IPS DF 6.9 (cell line): ENCODE measurements around the gene INPP4A.

Source experiments
- DNase-seq: peaks from one replicate; pipeline ENCODE4 v3.0.0-alpha.2; 2013; ENCODE audit warnings: low read depth, low spot score
- H3K27ac ChIP-seq: one replicate; pipeline ENCODE4 v1.5.1; 2013; ENCODE audit warnings: low read length, control low read depth
- H3K27me3 ChIP-seq: 2 replicates; pipeline ENCODE4 v1.6.1; 2013; ENCODE audit warnings: mild to moderate bottlenecking, low read length; ENCODE audit not compliant: control insufficient read depth, insufficient read depth
- H3K36me3 ChIP-seq: 2 replicates; pipeline ENCODE4 v1.6.1; 2013; ENCODE audit warnings: low read length; ENCODE audit not compliant: control insufficient read depth, insufficient read depth
- H3K4me1 ChIP-seq: 2 replicates; pipeline ENCODE4 v1.6.1; 2013; ENCODE audit warnings: low read length; ENCODE audit not compliant: control insufficient read depth, insufficient read depth
- H3K4me3 ChIP-seq: 2 replicates; pipeline ENCODE4 v1.5.1; 2013; ENCODE audit warnings: mild to moderate bottlenecking, low read length
- H3K9me3 ChIP-seq: 2 replicates; pipeline ENCODE4 v1.6.1; 2013; ENCODE audit warnings: low read length, inconsistent platforms; ENCODE audit not compliant: control insufficient read depth, insufficient read depth
- WGBS: extraction: QIAGEN DNeasy Blood & Tissue Kit; methylation state at CpG from one replicate; pipeline ENCODE4 v1.1.7; 2013; ENCODE audit warnings: mixed read lengths, missing lambda C conversion rate; ENCODE audit not compliant: insufficient read length, insufficient coverage; 5-methylcytosine and 5-hydroxymethylcytosine counted together

INPP4A gene

GRCh38 chr2:98505971-98506664 is 61.5 kb downstream of the INPP4A start:
- no peak overlapping the region for H3K4me3 ChIP-seq
- no peaks in the 10 kb centered on the region for H3K27me3 ChIP-seq
- WGBS: no CpG with 5 or more reads among the region's 7 CpGs
- DNase-seq: no peak
- H3K27ac ChIP-seq: no peak overlapping the region
- H3K36me3 ChIP-seq: no peaks in the 10 kb centered on the region
- H3K9me3 ChIP-seq: no peaks in the 10 kb centered on the region
- peaks cover 1% of the 10 kb centered on the region; the same call in 1 of the 2 replicates for H3K4me1 ChIP-seq

- H3K27me3 ChIP-seq: no peaks in the 10 kb centered on the region
- WGBS: no CpG with 5 or more reads among the region's 8 CpGs
- H3K9me3 ChIP-seq: no peaks in the 10 kb centered on the region
- H3K4me1 ChIP-seq: peaks cover 1% of the 10 kb centered on the region; the same call in 1 of the 2 replicates
- no peak overlapping the region for H3K27ac ChIP-seq
- H3K36me3 ChIP-seq: no peaks in the 10 kb centered on the region
- H3K4me3 ChIP-seq: no peak overlapping the region
- DNase-seq: no peak
These were observed 62.2 kb downstream of the INPP4A start for GRCh38 chr2:98506881-98507280.

GRCh38 chr2:98507461-98507860 is 62.8 kb downstream of the INPP4A start:
- no CpG with 5 or more reads among the region's 3 CpGs for WGBS
- H3K27ac ChIP-seq: no peak overlapping the region
- DNase-seq: no peak
- H3K4me3 ChIP-seq: no peak overlapping the region
- H3K9me3 ChIP-seq: no peaks in the 10 kb centered on the region
- no peaks in the 10 kb centered on the region for H3K36me3 ChIP-seq
- H3K4me1 ChIP-seq: peaks cover 1% of the 10 kb centered on the region; the same call in 1 of the 2 replicates
- no peaks in the 10 kb centered on the region for H3K27me3 ChIP-seq

- no CpG with 5 or more reads among the region's 12 CpGs for WGBS
- H3K27ac ChIP-seq: no peak overlapping the region
- no peak overlapping the region for H3K4me3 ChIP-seq
- no peaks in the 10 kb centered on the region for H3K36me3 ChIP-seq
- H3K27me3 ChIP-seq: no peaks in the 10 kb centered on the region
- peaks cover 1% of the 10 kb centered on the region; the same call in 1 of the 2 replicates for H3K4me1 ChIP-seq
- DNase-seq: no peak
- H3K9me3 ChIP-seq: no peaks in the 10 kb centered on the region
These were observed 63.4 kb downstream of the INPP4A start for GRCh38 chr2:98507891-98508708.

GRCh38 chr2:98508709-98509066 is 64.0 kb downstream of the INPP4A start:
- Histone ChIP-seq H3K4me1 (peaks cover 1% of the 10 kb centered on the region; the same call in 1 of the 2 replicates), H3K4me3 (no peak overlapping the region), H3K36me3 (no peaks in the 10 kb centered on the region), H3K27ac (no peak overlapping the region), H3K9me3 (no peaks in the 10 kb centered on the region), H3K27me3 (no peaks in the 10 kb centered on the region)
- no CpG with 5 or more reads among the region's 9 CpGs for WGBS
- no peak for DNase-seq

GRCh38 chr2:98509542-98510321 is 65.1 kb downstream of the INPP4A start:
- H3K4me3 ChIP-seq: no peak overlapping the region
- no CpG with 5 or more reads among the region's 7 CpGs for WGBS
- no peaks in the 10 kb centered on the region for H3K36me3 ChIP-seq
- H3K27me3 ChIP-seq: no peaks in the 10 kb centered on the region
- H3K9me3 ChIP-seq: no peaks in the 10 kb centered on the region
- peaks cover 1% of the 10 kb centered on the region; the same call in 1 of the 2 replicates for H3K4me1 ChIP-seq
- H3K27ac ChIP-seq: no peak overlapping the region
- DNase-seq: no peak

GRCh38 chr2:98510322-98510662 is 65.6 kb downstream of the INPP4A start:
- no peaks in the 10 kb centered on the region for H3K36me3 ChIP-seq
- peaks cover 3% of the 10 kb centered on the region; the same call in 1 of the 2 replicates for H3K4me1 ChIP-seq
- WGBS: no CpG with 5 or more reads among the region's 2 CpGs

GRCh38 chr2:98511981-98512380 is 67.3 kb downstream of the INPP4A start:
- Histone ChIP-seq H3K4me3 (no peak overlapping the region), H3K27ac (no peak overlapping the region), H3K27me3 (no peaks in the 10 kb centered on the region), H3K9me3 (no peaks in the 10 kb centered on the region), H3K36me3 (no peaks in the 10 kb centered on the region), H3K4me1 (peaks cover 5% of the 10 kb centered on the region; the same call in 1 of the 2 replicates)
- DNase-seq: no peak
- no CpG with 5 or more reads among the region's 3 CpGs for WGBS

More at GRCh38 chr2:98510322-98510662, 65.6 kb downstream of the INPP4A start:
- Histone ChIP-seq H3K27ac (no peak overlapping the region), H3K27me3 (no peaks in the 10 kb centered on the region), H3K9me3 (no peaks in the 10 kb centered on the region), H3K4me3 (no peak overlapping the region)
- no peak for DNase-seq

- no CpG with 5 or more reads among the region's 5 CpGs for WGBS
- no peak for DNase-seq
These were observed 68.0 kb downstream of the INPP4A start for GRCh38 chr2:98512699-98513098.

GRCh38 chr2:98514096-98514639 is 69.5 kb downstream of the INPP4A start:
- H3K27me3 ChIP-seq: no peaks in the 10 kb centered on the region
- no peak for DNase-seq
- H3K9me3 ChIP-seq: no peaks in the 10 kb centered on the region
- H3K4me3 ChIP-seq: no peak overlapping the region
- H3K27ac ChIP-seq: no peak overlapping the region
- no peaks in the 10 kb centered on the region for H3K36me3 ChIP-seq
- H3K4me1 ChIP-seq: 0 out of 2 replicates have a peak, but pooled peaks cover 3% of the 10 kb centered on the region
- WGBS: no CpG with 5 or more reads among the region's 5 CpGs

More at GRCh38 chr2:98512699-98513098, 68.0 kb downstream of the INPP4A start:
- peaks cover 5% of the 10 kb centered on the region; the same call in 1 of the 2 replicates for H3K4me1 ChIP-seq
- no peak overlapping the region for H3K27ac ChIP-seq
- no peak overlapping the region for H3K4me3 ChIP-seq
- H3K9me3 ChIP-seq: no peaks in the 10 kb centered on the region
- H3K36me3 ChIP-seq: no peaks in the 10 kb centered on the region
- no peaks in the 10 kb centered on the region for H3K27me3 ChIP-seq
